Measurements from ENCODE around the gene TMEM132C.

DNA sequence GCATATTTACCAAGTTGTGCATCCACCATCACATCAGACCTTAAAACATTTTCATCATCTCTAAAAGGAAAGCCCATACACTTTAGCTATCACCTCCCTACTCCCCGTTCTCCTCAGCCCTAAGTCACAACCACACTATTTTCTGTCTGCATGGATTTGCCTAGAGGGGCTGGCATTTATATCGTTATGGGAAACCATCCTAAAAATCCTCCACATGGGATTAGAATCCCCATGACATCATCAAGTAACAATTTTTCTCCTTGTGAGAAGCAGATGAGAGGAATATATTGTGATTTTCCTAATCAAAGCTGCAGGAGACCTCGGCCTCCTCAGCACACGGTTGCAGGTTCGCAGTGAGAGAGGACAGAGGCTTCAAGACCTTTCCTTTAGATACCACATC is 442.7 kb downstream of the TMEM132C start:
- TF ChIP-seq SPI1 (IDR thresholded peaks at IDR 0.05; ENCODE audit: low read depth, low read length) (no peak), POLR2AphosphoS5 (IDR thresholded peaks at IDR 0.05; ENCODE audit: low read depth, low read length) (no peak), POLR2A (IDR thresholded peaks at IDR 0.05; ENCODE audit: low read depth, low read length) (no peak)
